Endothelial cell (in vitro differentiated cells): Measurements from ENCODE around the gene GRID1. TPM values are rescaled to one million over a fixed set of nuclear protein-coding genes. Genes with fewer than 3 reads are reported as not detected.

Experiments used
- DNase-seq: peaks from one replicate; pipeline ENCODE4 v3.0.0; 2021; ENCODE audit warnings: low spot score
- H3K27ac Mint-ChIP-seq: one replicate; pipeline ENCODE4 v1.8.0; 2021; ENCODE audit warnings: mixed read lengths, inconsistent platforms; ENCODE audit not compliant: unreplicated experiment
- H3K27me3 Mint-ChIP-seq: one replicate; pipeline ENCODE4 v1.8.0; 2021; ENCODE audit warnings: mild to moderate bottlenecking, moderate library complexity, mixed read lengths, inconsistent platforms; ENCODE audit not compliant: unreplicated experiment
- H3K36me3 Mint-ChIP-seq: one replicate; pipeline ENCODE4 v1.8.0; 2021; ENCODE audit warnings: mild to moderate bottlenecking, low read depth, mixed read lengths, inconsistent platforms; ENCODE audit not compliant: unreplicated experiment
- H3K4me1 Mint-ChIP-seq: one replicate; pipeline ENCODE4 v1.8.0; 2021; ENCODE audit warnings: mild to moderate bottlenecking, mixed read lengths, inconsistent platforms; ENCODE audit not compliant: unreplicated experiment
- H3K4me3 Mint-ChIP-seq: one replicate; pipeline ENCODE4 v1.8.0; 2021; ENCODE audit warnings: mild to moderate bottlenecking, mixed read lengths, inconsistent platforms; ENCODE audit not compliant: unreplicated experiment
- H3K9me3 Mint-ChIP-seq: one replicate; pipeline ENCODE4 v1.8.0; 2021; ENCODE audit warnings: mixed read lengths, inconsistent platforms; ENCODE audit not compliant: unreplicated experiment
- total RNA-seq: library from RNA; stranded (reverse); fragmentation: NEBNext Ultra II Directional; extraction: Animal tissue kit (Norgen Biotek cat#: 25700); gene quantifications from one replicate; pipeline ENCODE4 v1.2.1, GENCODE V29; 2021; ENCODE audit not compliant: unreplicated experiment
- TF ChIP-seq, protein P1 (sequence below): fragments of 200-600 bp; sonication (generic); IDR thresholded peaks from one replicate; pipeline ENCODE4 v1.5.0; 2021; ENCODE audit warnings: antibody characterized with exemption; ENCODE audit not compliant: unreplicated experiment

Gene GRID1
- total RNA-seq, 1 donor from 2014 or later = 0.26 TPM

GRCh38 chr10:86269332-86269731 is 97.3 kb downstream of the GRID1 start:
- Mint-ChIP-seq H3K4me1 (no peaks in the 10 kb centered on the region), H3K27ac (no peak overlapping the region), H3K9me3 (no peaks in the 10 kb centered on the region), H3K4me3 (no peak overlapping the region), H3K27me3 (peaks cover 7% of the 10 kb centered on the region), H3K36me3 (no peaks in the 10 kb centered on the region)
- DNase-seq = no peak
- TF ChIP-seq, protein P1, sequence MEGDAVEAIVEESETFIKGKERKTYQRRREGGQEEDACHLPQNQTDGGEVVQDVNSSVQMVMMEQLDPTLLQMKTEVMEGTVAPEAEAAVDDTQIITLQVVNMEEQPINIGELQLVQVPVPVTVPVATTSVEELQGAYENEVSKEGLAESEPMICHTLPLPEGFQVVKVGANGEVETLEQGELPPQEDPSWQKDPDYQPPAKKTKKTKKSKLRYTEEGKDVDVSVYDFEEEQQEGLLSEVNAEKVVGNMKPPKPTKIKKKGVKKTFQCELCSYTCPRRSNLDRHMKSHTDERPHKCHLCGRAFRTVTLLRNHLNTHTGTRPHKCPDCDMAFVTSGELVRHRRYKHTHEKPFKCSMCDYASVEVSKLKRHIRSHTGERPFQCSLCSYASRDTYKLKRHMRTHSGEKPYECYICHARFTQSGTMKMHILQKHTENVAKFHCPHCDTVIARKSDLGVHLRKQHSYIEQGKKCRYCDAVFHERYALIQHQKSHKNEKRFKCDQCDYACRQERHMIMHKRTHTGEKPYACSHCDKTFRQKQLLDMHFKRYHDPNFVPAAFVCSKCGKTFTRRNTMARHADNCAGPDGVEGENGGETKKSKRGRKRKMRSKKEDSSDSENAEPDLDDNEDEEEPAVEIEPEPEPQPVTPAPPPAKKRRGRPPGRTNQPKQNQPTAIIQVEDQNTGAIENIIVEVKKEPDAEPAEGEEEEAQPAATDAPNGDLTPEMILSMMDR = no peak

GRCh38 chr10:86267286-86268195 is 99.1 kb downstream of the GRID1 start:
- DNase-seq = no peak
- Mint-ChIP-seq H3K4me1 (no peaks in the 10 kb centered on the region), H3K36me3 (no peaks in the 10 kb centered on the region), H3K9me3 (no peaks in the 10 kb centered on the region), H3K27me3 (peaks cover 10% of the 10 kb centered on the region), H3K27ac (no peak overlapping the region), H3K4me3 (no peak overlapping the region)
- TF ChIP-seq, protein P1 = no peak

DNA sequence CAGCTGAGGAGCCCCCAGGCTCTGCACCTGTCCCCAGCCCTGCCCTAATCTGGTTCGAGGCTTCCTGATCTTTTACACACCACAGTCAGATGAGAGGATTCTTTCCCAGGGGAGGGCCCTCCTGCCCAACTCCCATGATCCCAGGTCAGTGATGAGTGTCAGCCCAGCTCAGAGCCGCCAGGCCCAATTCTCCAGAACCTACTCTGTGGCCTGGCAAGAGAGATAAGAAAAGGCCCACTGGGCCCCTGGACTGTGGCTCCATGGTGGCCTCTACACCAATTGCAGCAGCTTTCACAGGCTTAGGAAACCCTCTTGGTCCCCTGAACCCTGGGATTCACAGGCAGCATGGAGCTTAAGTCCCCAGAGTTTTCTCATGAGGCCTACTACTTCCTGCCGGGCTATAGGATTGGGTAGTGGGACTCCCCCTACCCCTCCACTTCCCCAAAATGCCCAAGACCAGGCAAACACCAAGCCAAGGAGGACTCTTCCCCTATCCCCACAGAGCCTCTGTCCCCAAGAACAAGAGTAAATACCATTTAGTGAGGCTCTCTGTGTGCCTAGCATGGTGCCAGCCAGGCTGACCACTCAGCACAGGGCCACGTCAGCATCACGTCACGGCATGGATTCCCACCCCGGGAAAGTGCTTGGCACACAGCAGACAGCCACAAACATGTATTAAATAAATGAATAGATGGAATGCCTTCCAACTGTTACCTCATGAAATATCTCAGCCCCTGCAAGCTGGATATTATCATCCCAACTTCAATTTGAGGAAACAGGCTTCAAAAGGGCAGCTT is 100.0 kb downstream of the GRID1 start:
- Mint-ChIP-seq H3K27me3 (peaks cover 10% of the 10 kb centered on the region), H3K4me1 (no peaks in the 10 kb centered on the region), H3K36me3 (no peaks in the 10 kb centered on the region), H3K9me3 (no peaks in the 10 kb centered on the region), H3K4me3 (no peak overlapping the region), H3K27ac (no peak overlapping the region)
- TF ChIP-seq, protein P1 = no peak
- DNase-seq = no peak

GRCh38 chr10:86265895-86266259 is 100.7 kb downstream of the GRID1 start:
- H3K4me1 Mint-ChIP-seq = no peaks in the 10 kb centered on the region
- H3K27me3 Mint-ChIP-seq = peaks cover 10% of the 10 kb centered on the region
- TF ChIP-seq, protein P1 = no peak
- no peak overlapping the region for H3K4me3 Mint-ChIP-seq
- H3K9me3 Mint-ChIP-seq = no peaks in the 10 kb centered on the region
- no peaks in the 10 kb centered on the region for H3K36me3 Mint-ChIP-seq
- H3K27ac Mint-ChIP-seq = no peak overlapping the region
- DNase-seq = no peak
